Glutamatergic neuron (in vitro differentiated cells): ENCODE data around the gene MYRIP. TPM values are rescaled to one million over a fixed set of nuclear protein-coding genes. Genes with fewer than 3 reads are reported as not detected.

Source experiments
- DNase-seq: peaks from one replicate; pipeline ENCODE4 v3.0.0; 2022
- H3K27ac Mint-ChIP-seq: one replicate; pipeline ENCODE4 v1.8.0; 2020; ENCODE audit warnings: mild to moderate bottlenecking, mixed read lengths, inconsistent platforms; ENCODE audit not compliant: unreplicated experiment
- H3K27me3 Mint-ChIP-seq: one replicate; pipeline ENCODE4 v1.8.0; 2020; ENCODE audit warnings: mild to moderate bottlenecking, moderate library complexity, mixed read lengths, inconsistent platforms; ENCODE audit not compliant: unreplicated experiment
- H3K36me3 Mint-ChIP-seq: one replicate; pipeline ENCODE4 v1.8.0; 2020; ENCODE audit warnings: mild to moderate bottlenecking, mixed read lengths, inconsistent platforms; ENCODE audit not compliant: unreplicated experiment
- H3K4me1 Mint-ChIP-seq: one replicate; pipeline ENCODE4 v1.8.0; 2020; ENCODE audit warnings: mild to moderate bottlenecking, low read depth, mixed read lengths, inconsistent platforms; ENCODE audit not compliant: unreplicated experiment
- H3K4me3 Mint-ChIP-seq: one replicate; pipeline ENCODE4 v1.8.0; 2020; ENCODE audit warnings: mild to moderate bottlenecking, mixed read lengths, inconsistent platforms; ENCODE audit not compliant: unreplicated experiment
- H3K9me3 Mint-ChIP-seq: one replicate; pipeline ENCODE4 v1.8.0; 2020; ENCODE audit warnings: mild to moderate bottlenecking, moderate library complexity, mixed read lengths, inconsistent platforms; ENCODE audit not compliant: unreplicated experiment
- CTCF ChIP-seq: fragments of 200-600 bp; sonication (generic); IDR thresholded peaks from one replicate; pipeline ENCODE4 v1.5.0; 2021; ENCODE audit not compliant: partially characterized antibody, unreplicated experiment
- total RNA-seq: library from RNA; stranded (reverse); fragmentation: NEBNext Ultra II Directional; extraction: Animal tissue kit (Norgen Biotek cat#: 25700); gene quantifications from one replicate; pipeline ENCODE4 v1.2.1, GENCODE V29; 2021; ENCODE audit not compliant: unreplicated experiment

Gene MYRIP
- total RNA-seq, 1 donor from 2014 or later: 1.8 TPM

- H3K36me3 Mint-ChIP-seq: peaks cover 5% of the 10 kb centered on the region
- H3K27me3 Mint-ChIP-seq: peaks cover 3% of the 10 kb centered on the region
- no peak overlapping the region for H3K27ac Mint-ChIP-seq
- peaks cover 2% of the 10 kb centered on the region for H3K4me1 Mint-ChIP-seq
- TF ChIP-seq CTCF: no peak
- H3K4me3 Mint-ChIP-seq: no peak overlapping the region
- DNase-seq: no peak
- peaks cover 6% of the 10 kb centered on the region for H3K9me3 Mint-ChIP-seq
These were observed 288.9 kb downstream of the MYRIP start for GRCh38 chr3:40098261-40098759.

GRCh38 chr3:40099871-40100270, 290.5 kb downstream of the MYRIP start:
- Mint-ChIP-seq H3K4me1 (no peaks in the 10 kb centered on the region), H3K36me3 (peaks cover 5% of the 10 kb centered on the region), H3K9me3 (peaks cover 4% of the 10 kb centered on the region), H3K4me3 (no peak overlapping the region), H3K27me3 (peaks cover 3% of the 10 kb centered on the region), H3K27ac (no peak overlapping the region)
- TF ChIP-seq CTCF: no peak
- DNase-seq: no peak

- TF ChIP-seq CTCF: no peak
- Mint-ChIP-seq H3K9me3 (peaks cover 4% of the 10 kb centered on the region), H3K36me3 (peaks cover 5% of the 10 kb centered on the region), H3K4me3 (no peak overlapping the region), H3K4me1 (no peaks in the 10 kb centered on the region), H3K27me3 (no peaks in the 10 kb centered on the region), H3K27ac (no peak overlapping the region)
- no peak for DNase-seq
These were observed 292.8 kb downstream of the MYRIP start for GRCh38 chr3:40102182-40102581.

- TF ChIP-seq CTCF: no peak
- no peak for DNase-seq
- Mint-ChIP-seq H3K27me3 (no peaks in the 10 kb centered on the region), H3K9me3 (peaks cover 2% of the 10 kb centered on the region), H3K36me3 (peaks cover 5% of the 10 kb centered on the region), H3K4me3 (no peak overlapping the region), H3K4me1 (no peaks in the 10 kb centered on the region), H3K27ac (no peak overlapping the region)
These were observed 294.4 kb downstream of the MYRIP start for GRCh38 chr3:40103829-40104228.

- Mint-ChIP-seq H3K4me1 (no peaks in the 10 kb centered on the region), H3K36me3 (peaks cover 5% of the 10 kb centered on the region), H3K9me3 (peaks cover 2% of the 10 kb centered on the region), H3K4me3 (no peak overlapping the region), H3K27me3 (no peaks in the 10 kb centered on the region), H3K27ac (no peak overlapping the region)
- DNase-seq: no peak
- no peak for TF ChIP-seq CTCF
These were observed 295.0 kb downstream of the MYRIP start for GRCh38 chr3:40104441-40104840.
